ENCODE results near the gene MTARC2.

DNA sequence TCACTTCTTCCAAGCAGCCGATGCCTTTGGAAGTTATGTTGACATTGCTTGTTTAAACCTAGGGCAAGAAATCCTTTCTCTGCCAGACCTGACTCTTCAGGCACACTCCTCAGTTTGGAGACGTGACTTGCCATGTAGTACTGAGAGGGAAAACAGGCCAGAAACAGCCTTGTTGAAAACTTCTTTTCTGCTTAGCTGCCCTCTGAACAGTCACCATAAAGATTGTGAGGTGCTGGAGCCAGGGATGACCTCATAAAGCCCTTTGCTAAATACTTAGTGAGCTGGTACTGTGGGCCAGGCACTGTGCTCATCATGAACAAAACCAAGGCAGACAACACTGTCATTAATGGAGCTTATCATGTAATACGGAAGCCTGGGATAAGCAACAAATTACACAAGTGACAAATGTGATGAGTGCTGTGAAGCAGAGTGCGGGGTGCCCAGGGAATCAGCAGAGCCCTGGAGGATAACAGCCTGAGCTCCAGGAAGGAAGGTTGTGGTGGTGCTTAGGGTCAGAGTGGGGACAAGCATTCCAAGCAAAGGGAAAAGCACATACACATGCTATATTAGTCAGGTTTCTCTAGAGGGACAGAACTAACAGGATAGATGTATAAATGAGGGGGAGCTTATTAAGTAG, 80.9 kb downstream of the MTARC2 start:
- TF ChIP-seq, protein P1, sequence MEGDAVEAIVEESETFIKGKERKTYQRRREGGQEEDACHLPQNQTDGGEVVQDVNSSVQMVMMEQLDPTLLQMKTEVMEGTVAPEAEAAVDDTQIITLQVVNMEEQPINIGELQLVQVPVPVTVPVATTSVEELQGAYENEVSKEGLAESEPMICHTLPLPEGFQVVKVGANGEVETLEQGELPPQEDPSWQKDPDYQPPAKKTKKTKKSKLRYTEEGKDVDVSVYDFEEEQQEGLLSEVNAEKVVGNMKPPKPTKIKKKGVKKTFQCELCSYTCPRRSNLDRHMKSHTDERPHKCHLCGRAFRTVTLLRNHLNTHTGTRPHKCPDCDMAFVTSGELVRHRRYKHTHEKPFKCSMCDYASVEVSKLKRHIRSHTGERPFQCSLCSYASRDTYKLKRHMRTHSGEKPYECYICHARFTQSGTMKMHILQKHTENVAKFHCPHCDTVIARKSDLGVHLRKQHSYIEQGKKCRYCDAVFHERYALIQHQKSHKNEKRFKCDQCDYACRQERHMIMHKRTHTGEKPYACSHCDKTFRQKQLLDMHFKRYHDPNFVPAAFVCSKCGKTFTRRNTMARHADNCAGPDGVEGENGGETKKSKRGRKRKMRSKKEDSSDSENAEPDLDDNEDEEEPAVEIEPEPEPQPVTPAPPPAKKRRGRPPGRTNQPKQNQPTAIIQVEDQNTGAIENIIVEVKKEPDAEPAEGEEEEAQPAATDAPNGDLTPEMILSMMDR (IDR thresholded peaks at IDR 0.05) = no peak
- TF ChIP-seq POLR2AphosphoS5 (IDR thresholded peaks at IDR 0.05) = no peak
- no peak for TF ChIP-seq POLR2A (IDR thresholded peaks at IDR 0.05)

All from stomach (tissue), 4 donors.